Hippocampal formation (tissue), 2 donors: ENCODE data around the gene CFTR.

Experiments used
- DNase-seq, 2 donors: peaks; one replicate each; lab custom pipeline; 2025; lab: John Stamatoyannopoulos, UW

Gene CFTR

GRCh38 chr7:117652943-117653680 is 173.3 kb downstream of the CFTR start:
- DNase-seq: no peak

DNA sequence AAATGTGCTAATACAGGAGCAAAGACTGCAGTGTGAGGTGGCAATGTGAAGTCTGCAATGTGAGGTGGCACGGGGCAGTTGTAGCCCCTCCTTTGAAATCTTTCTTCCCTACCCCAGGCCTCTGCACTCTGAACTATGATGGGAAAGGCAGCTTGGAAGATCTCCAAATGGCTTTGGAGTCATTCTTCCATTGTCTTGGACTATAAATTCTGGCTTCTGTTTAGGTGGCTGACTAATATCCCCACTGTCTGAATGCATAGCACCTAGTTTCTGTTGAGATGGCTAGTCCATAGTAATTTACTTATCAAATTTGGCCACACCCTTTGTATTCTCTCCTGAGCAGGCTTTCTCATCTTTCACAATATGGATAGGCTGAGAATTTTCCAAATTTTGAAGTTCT is 175.0 kb downstream of the CFTR start:
- no peak for DNase-seq

- DNase-seq: no peak
These were observed 177.0 kb downstream of the CFTR start for GRCh38 chr7:117656806-117657205.

DNA sequence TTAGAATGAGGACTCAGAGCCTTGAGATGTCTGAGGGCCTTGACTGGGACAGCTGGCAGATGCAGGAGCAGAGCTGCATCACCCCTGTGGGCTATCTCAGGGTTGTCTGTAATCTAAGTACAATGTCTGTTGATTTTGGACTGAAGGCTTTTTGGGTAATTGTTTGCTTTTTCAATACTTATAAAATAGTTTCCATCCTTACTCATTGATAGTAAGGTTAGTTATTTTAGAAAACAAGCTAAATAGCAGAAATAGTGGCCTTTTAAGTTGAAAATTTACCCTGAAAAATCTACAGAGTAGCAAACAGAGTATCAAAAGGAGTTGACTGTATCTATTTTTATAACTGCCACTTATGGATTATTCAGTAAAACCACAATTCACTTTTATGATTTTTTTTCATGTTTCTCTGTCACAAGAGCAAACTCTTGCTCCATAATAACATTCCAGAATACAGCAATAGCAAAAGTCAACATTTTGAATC is 179.7 kb downstream of the CFTR start:
- no peak for DNase-seq

DNA sequence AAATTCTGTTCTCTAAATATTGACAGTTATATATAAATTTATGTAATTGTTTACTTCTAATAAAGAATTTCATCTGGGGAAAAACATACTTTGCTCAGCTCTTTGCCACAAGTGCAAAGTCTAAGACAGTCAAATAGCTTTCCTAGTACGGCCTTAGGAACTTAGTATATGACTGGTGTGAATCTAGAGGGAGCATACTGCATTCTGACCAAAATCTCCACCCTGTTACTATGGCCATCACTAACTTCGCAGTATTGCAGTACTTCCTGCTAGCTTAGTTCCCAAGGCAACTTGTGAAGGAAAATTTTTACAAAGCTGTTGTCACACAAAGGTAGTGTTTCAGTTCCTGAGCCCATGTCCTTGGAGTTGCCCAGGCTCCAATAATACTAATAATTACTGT is 181.5 kb downstream of the CFTR start:
- no peak for DNase-seq

DNA sequence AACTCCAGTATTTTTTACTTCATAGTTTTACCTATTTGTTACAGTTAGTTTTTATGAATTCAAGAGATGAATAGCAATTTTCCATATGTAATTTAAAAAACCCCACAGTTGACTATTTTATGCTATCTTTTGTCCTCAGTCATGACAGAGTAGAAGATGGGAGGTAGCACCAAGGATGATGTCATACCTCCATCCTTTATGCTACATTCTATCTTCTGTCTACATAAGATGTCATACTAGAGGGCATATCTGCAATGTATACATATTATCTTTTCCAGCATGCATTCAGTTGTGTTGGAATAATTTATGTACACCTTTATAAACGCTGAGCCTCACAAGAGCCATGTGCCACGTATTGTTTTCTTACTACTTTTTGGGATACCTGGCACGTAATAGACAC is 184.2 kb downstream of the CFTR start:
- no peak for DNase-seq

DNA sequence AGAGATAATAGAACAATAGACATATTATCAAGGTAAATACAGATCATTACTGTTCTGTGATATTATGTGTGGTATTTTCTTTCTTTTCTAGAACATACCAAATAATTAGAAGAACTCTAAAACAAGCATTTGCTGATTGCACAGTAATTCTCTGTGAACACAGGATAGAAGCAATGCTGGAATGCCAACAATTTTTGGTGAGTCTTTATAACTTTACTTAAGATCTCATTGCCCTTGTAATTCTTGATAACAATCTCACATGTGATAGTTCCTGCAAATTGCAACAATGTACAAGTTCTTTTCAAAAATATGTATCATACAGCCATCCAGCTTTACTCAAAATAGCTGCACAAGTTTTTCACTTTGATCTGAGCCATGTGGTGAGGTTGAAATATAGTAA is 185.5 kb downstream of the CFTR start:
- DNase-seq: no peak

DNA sequence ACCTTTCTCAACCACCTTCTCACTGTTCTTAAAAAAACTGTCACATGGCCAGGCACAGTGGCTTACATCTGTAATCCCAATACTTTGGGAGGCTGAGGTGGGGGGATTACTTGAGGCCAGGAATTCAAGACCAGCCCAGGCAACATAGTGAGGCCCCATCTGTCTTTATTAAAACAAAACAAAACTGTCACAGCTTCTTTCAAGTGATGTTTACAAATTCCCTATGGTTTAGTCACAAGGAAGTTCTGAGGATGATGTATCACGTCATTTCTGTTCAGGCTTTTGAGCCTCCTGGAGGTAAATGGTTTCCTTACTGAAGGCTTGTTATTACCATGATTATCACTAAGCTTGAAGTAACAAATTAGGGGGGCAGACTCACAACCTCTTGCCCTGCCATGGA is 186.2 kb downstream of the CFTR start:
- DNase-seq: no peak

DNA sequence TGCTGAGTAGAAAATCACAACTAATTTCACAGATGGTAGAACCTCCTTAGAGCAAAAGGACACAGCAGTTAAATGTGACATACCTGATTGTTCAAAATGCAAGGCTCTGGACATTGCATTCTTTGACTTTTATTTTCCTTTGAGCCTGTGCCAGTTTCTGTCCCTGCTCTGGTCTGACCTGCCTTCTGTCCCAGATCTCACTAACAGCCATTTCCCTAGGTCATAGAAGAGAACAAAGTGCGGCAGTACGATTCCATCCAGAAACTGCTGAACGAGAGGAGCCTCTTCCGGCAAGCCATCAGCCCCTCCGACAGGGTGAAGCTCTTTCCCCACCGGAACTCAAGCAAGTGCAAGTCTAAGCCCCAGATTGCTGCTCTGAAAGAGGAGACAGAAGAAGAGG is 186.9 kb downstream of the CFTR start:
- no peak for DNase-seq

DNA sequence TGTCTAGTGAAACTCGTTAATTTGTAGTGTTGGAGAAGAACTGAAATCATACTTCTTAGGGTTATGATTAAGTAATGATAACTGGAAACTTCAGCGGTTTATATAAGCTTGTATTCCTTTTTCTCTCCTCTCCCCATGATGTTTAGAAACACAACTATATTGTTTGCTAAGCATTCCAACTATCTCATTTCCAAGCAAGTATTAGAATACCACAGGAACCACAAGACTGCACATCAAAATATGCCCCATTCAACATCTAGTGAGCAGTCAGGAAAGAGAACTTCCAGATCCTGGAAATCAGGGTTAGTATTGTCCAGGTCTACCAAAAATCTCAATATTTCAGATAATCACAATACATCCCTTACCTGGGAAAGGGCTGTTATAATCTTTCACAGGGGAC is 187.6 kb downstream of the CFTR start:
- no peak for DNase-seq

- DNase-seq: peak in 1 of 2 donors; percentile 5
These were observed 190.0 kb downstream of the CFTR start for GRCh38 chr7:117669818-117670217.

GRCh38 chr7:117672453-117672852 is 192.6 kb downstream of the CFTR start:
- DNase-seq: no peak

DNA sequence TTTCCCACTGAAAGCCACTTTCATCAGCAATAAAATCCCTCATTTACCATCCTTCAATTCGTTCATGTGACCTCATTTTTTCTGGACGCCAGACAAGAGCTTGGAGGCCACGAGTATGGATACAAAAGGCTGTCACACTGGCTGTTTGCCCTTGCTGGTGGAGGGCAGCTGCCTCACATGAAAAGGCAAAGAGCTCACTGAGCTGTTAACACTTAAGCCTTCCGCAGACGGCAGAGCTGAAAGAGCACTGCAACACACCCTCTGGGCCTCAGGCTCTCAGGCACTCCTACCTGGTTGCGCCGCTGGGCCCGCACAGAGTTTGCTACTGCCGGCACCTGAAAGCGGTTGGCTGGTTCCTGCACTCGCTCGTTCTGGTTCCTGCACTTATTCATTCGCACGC is 193.5 kb downstream of the CFTR start:
- peak; percentile 64 to 67 for DNase-seq

GRCh38 chr7:117673839-117674238 is 194.0 kb downstream of the CFTR start:
- DNase-seq: peak in 1 of 2 donors; percentile 59

DNA sequence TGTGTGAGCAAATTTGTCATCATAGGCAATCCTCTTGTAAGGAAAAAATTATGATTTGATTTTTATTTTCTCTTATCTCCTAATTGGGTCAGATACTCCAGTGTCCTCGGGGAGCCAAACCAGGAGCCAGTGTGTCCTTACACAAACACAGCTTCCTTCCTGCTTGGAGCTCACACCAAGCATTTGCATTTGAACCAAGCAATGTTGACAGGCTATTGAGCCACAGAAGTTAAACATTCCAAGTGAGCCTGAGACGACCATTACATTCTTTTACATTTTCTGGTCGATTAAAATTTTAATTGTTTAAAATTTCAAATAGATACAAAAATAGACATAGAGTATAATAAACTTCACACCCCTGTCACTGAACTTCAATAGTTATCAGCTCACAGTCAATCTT is 194.8 kb downstream of the CFTR start:
- no peak for DNase-seq

GRCh38 chr7:117675497-117676435 is 195.9 kb downstream of the CFTR start:
- no peak for DNase-seq

GRCh38 chr7:117679120-117679519 is 199.3 kb downstream of the CFTR start:
- no peak for DNase-seq

DNA sequence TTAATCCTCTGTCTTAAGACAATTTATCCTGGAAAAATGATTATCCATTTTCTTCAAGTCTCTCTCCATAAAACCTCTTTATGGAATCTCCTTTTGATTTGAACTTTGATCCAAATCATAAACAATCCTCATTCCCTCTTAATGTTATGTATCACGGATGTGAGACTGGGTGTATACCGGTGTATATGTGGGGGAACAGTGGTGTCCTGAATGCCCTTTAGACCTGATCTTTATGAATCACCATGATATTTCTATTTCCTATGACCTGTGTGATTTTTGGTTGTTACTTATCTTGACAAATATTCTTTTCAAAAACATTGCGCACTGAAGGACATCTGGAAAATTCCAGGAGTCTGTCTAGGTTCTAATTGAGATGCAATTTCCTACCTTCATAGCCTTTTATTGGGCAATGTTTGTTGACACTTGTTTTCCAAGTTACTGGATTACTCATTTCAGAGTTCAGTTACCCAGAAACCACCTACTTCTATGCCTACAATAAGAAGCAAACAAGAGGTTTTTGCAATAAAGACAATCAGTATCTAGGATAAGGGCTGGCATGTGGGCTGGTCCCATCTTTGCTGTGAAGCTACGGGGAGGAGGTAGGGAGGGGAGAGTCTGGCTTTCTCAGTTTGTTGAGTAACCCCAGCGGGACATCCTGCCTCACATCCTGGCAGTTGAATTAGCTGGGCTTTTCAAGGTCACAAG is 203.0 kb downstream of the CFTR start:
- DNase-seq: no peak

DNA sequence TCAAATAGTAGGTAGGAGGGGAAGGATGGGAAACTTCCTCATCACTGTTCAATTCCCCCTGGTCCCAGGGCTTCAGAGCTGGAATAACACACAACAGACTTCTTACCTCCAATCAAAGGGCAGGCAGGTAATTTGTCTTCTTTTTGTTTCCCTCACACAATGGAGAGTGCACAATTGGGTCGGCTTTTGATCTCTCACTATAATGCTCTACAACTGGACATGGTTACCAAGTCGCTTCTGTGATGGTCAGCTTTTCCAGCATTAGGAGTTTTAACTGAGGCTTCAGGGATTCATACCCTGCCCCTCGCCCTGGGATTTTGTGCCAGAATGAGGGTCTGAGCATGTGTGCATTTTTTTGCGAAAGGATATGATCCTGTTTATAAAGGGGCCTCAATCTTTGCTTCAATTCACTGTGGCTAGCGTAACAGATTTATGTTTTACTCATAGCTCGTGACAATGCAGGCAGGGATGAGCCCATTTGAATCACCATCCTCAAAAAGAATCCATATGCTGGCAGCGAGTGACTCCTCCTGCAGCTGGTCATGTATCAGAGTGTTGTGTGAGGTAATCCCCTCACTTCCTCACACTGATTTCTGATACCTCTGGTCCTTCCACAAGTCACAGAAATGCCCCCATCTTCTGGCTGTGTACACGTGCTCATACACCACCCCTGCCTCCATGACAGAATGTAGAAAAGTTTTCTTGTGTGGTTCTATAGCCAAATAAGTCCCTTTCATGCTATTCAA is 203.8 kb downstream of the CFTR start:
- DNase-seq: no peak

DNA sequence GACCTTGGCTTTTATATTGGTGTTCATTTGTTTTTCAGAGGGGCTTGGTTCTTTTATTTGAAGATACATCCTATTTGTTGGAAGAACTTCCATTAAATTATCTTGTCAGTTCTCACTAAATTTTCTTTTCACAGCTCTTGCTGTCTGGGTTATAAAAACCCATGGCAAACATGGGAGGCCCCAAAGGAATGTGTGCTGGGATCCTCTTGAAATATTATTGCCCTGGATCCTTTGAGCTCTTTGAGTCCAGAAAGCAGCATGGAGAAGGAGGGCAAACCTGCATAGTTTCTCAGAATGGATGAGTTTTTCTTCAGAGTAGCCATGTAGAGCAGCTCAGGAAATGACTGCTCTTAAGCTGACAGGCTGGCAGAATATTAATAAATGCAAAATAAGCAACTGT is 206.0 kb downstream of the CFTR start:
- no peak for DNase-seq

DNA sequence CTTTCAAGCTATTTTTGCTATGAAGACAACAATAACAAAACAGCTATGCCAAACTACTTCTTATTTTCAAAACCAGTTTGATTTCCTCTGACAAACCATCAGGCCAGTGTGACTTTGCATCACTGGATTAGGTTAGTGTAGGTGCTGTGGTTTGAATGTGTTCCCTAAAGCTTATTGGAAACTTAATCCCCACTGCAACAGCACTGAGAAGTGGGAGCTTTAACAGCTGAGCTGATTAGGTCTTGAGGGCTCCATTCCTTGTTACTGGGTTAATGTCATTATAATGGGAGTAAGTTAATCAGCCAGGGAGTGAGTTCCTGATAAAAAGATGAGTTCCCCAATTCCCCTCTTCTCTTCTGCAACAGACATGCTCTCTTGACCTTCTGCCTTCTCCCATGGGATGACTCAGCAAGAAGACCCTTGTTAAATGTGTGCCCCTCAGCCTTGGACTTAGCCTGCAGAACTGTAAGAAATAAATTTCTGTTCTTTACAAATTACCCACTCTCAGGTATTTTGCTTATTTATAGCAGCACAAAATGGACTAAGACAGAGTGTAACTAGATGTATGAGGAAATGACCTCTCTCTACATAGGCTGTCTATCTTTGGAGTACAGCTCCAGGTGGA is 206.6 kb downstream of the CFTR start:
- no peak for DNase-seq
